PC-3 (cell line): Measurements from ENCODE around the gene SAMD4A. TPM values are rescaled to one million over a fixed set of nuclear protein-coding genes. Genes with fewer than 3 reads are reported as not detected.

ENCODE experiments used
- ATAC-seq: fragments of 200-7000 bp; cut with Tn5 transposase; 2 replicates; pipeline ENCODE4 v1.9.1; 2020; ENCODE audit warnings: mild to moderate bottlenecking, moderate library complexity
- BruUV-seq: library from RNA; stranded (reverse); fragments of 400-500 nt; replicated peaks from 2 replicates; lab custom pipeline; 2021; lab: Mats Ljungman, UMichigan
- CTCF ChIA-PET: fragments of 300-600 bp; sonication (Branson Sonifier 250); formaldehyde crosslinking; loops from one replicate; lab custom pipeline; 2022; ENCODE audit warnings: antibody characterized with exemption; lab: Charles Lee
- POLR2A ChIA-PET: fragments of 300-600 bp; sonication (Branson Sonifier 250); formaldehyde crosslinking; loops from one replicate; lab custom pipeline; 2022; ENCODE audit warnings: antibody characterized with exemption; ENCODE audit not compliant: unreplicated experiment; lab: Charles Lee
- DNase-seq: peaks from one replicate; pipeline ENCODE4 v3.0.0-alpha.2; 2015
- H2AFZ ChIP-seq: fragments of 300-600 bp; sonication (generic); 2 replicates; pipeline ENCODE4 v1.6.0; 2016; ENCODE audit warnings: antibody characterized with exemption, low read length
- H3F3A ChIP-seq: fragments of 300-600 bp; sonication (generic); one replicate; pipeline ENCODE4 v1.6.0; 2017; ENCODE audit warnings: antibody characterized with exemption, low read length, control low read depth, mild to moderate bottlenecking; ENCODE audit not compliant: unreplicated experiment
- H3K27ac ChIP-seq: fragments of 300-600 bp; sonication (generic); 2 replicates; pipeline ENCODE4 v1.5.1; 2016; ENCODE audit warnings: mild to moderate bottlenecking, low read length
- H3K27me3 ChIP-seq: fragments of 300-600 bp; sonication (generic); 2 replicates; pipeline ENCODE4 v1.6.1; 2016; ENCODE audit warnings: low read length, mixed read lengths
- H3K36me3 ChIP-seq: fragments of 300-600 bp; sonication (generic); 2 replicates; pipeline ENCODE4 v1.6.1; 2016; ENCODE audit warnings: low read depth, mixed run types, low read length, mixed read lengths
- H3K4me1 ChIP-seq: fragments of 300-600 bp; sonication (generic); 2 replicates; pipeline ENCODE4 v1.5.1; 2016; ENCODE audit warnings: low read length; ENCODE audit not compliant: insufficient read depth
- H3K4me2 ChIP-seq: fragments of 300-600 bp; sonication (generic); 2 replicates; pipeline ENCODE4 v1.6.0; 2016; ENCODE audit warnings: low read length
- H3K4me3 ChIP-seq: fragments of 300-600 bp; sonication (generic); 2 replicates; pipeline ENCODE4 v1.5.1; 2016; ENCODE audit warnings: mild to moderate bottlenecking, low read length, mixed read lengths
- H3K79me2 ChIP-seq: fragments of 300-600 bp; sonication (generic); 2 replicates; pipeline ENCODE4 v1.6.1; 2017; ENCODE audit warnings: low read length, mixed read lengths
- H3K9ac ChIP-seq: fragments of 300-600 bp; sonication (generic); 2 replicates; pipeline ENCODE4 v1.6.0; 2016; ENCODE audit warnings: mild to moderate bottlenecking, low read length
- H3K9me2 ChIP-seq: fragments of 300-600 bp; sonication (generic); replicated peaks from 2 replicates; pipeline ENCODE4 v1.6.1; 2016; ENCODE audit warnings: mixed run types, low read length, mixed read lengths
- H3K9me3 ChIP-seq: fragments of 300-600 bp; sonication (generic); 2 replicates; pipeline ENCODE4 v1.6.1; 2016; ENCODE audit warnings: low read length, mixed read lengths
- H4K20me1 ChIP-seq: fragments of 300-600 bp; sonication (generic); 2 replicates; pipeline ENCODE4 v1.6.1; 2016; ENCODE audit warnings: low read length, mixed read lengths
- EZH2 ChIP-seq: fragments of 300-600 bp; sonication (generic); IDR thresholded peaks from one replicate; pipeline ENCODE4 v1.6.1; 2017; ENCODE audit warnings: antibody characterized with exemption, mild to moderate bottlenecking, low read length; ENCODE audit not compliant: unreplicated experiment
- EZH2phosphoT487 ChIP-seq: fragments of 300-600 bp; sonication (generic); IDR thresholded peaks from 2 replicates; pipeline ENCODE4 v1.6.1; 2018; ENCODE audit warnings: mild to moderate bottlenecking, antibody characterized with exemption, low read length, borderline replicate concordance
- intact Hi-C: fragments of 100-400 bp; cut with micrococcal nuclease; formaldehyde crosslinking; loops from 2 replicates; pipeline ENCODE4 v1.9.0; 2023
- total RNA-seq: library from RNA; depleted of rRNA; stranded (reverse); fragments of >200 nt; gene quantifications from 2 replicates; pipeline ENCODE4 v1.2.3, GENCODE V29; 2014
- TF ChIP-seq, protein P1 (sequence below): fragments of 300-600 bp; sonication (generic); conservative IDR thresholded peaks from 2 replicates; pipeline ENCODE4 v1.5.1; 2017; ENCODE audit warnings: antibody characterized with exemption, low read depth, mild to moderate bottlenecking, low read length

SAMD4A gene
- total RNA-seq, 1 experiment from 2014 or later, result 42.9 TPM

DNA sequence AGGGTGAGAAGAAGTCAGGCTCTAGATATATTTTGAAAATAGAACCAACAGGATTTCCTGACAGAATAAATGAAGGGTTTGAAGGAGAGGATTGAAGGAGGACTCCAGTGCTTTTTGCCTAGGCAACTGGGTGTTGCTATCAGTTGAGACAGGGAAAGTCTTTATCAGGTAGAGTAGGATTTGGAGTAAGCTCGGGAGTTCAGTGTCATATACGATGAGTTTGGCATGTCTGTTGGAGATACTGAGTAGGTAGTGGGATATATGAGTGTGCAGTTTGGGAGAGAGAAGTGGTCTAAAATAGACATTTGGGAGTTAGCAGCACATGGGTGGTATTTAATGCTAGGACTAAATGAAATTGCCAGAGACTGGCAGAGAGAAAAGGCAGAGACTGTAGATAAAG, 141.2 kb downstream of the SAMD4A start:
- ChIA-PET CTCF (no interaction called here), POLR2A (no interaction called here)
- no peak overlapping the region for H3K4me2 ChIP-seq
- intact Hi-C loops, result no loop called here
- H3K27ac ChIP-seq, result no peak overlapping the region
- H3K9ac ChIP-seq, result no peak overlapping the region
- no peaks in the 10 kb centered on the region for H3K9me3 ChIP-seq
- H3K36me3 ChIP-seq, result no peaks in the 10 kb centered on the region
- BruUV-seq, result no TSS peak
- H3K79me2 ChIP-seq, result peaks cover 7% of the 10 kb centered on the region; the same call in 1 of the 2 replicates
- H3K9me2 ChIP-seq, result no peaks in the 10 kb centered on the region
- no peaks in the 10 kb centered on the region for H4K20me1 ChIP-seq
- no peaks in the 10 kb centered on the region for H3F3A ChIP-seq
- no peak overlapping the region for H2AFZ ChIP-seq
- DNase-seq, result no peak
- TF ChIP-seq, protein P1, sequence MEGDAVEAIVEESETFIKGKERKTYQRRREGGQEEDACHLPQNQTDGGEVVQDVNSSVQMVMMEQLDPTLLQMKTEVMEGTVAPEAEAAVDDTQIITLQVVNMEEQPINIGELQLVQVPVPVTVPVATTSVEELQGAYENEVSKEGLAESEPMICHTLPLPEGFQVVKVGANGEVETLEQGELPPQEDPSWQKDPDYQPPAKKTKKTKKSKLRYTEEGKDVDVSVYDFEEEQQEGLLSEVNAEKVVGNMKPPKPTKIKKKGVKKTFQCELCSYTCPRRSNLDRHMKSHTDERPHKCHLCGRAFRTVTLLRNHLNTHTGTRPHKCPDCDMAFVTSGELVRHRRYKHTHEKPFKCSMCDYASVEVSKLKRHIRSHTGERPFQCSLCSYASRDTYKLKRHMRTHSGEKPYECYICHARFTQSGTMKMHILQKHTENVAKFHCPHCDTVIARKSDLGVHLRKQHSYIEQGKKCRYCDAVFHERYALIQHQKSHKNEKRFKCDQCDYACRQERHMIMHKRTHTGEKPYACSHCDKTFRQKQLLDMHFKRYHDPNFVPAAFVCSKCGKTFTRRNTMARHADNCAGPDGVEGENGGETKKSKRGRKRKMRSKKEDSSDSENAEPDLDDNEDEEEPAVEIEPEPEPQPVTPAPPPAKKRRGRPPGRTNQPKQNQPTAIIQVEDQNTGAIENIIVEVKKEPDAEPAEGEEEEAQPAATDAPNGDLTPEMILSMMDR, result no peak
- no peak for TF ChIP-seq EZH2
- no peak for ATAC-seq
- H3K4me3 ChIP-seq, result no peak overlapping the region
- no peaks in the 10 kb centered on the region for H3K27me3 ChIP-seq
- peaks cover 9% of the 10 kb centered on the region for H3K4me1 ChIP-seq

- no peaks in the 10 kb centered on the region for H3K9me2 ChIP-seq
- H3K27ac ChIP-seq, result no peak overlapping the region
- H3F3A ChIP-seq, result no peaks in the 10 kb centered on the region
- H2AFZ ChIP-seq, result no peak overlapping the region
- peaks cover 9% of the 10 kb centered on the region; the same call in 1 of the 2 replicates for H3K79me2 ChIP-seq
- ChIA-PET CTCF (no interaction called here), POLR2A (no interaction called here)
- BruUV-seq, result no TSS peak
- ATAC-seq, result no peak
- intact Hi-C loops, result no loop called here
- no peaks in the 10 kb centered on the region for H3K27me3 ChIP-seq
- H3K4me1 ChIP-seq, result peaks cover 9% of the 10 kb centered on the region
- DNase-seq, result no peak
- H3K9me3 ChIP-seq, result no peaks in the 10 kb centered on the region
- no peak for TF ChIP-seq EZH2
- TF ChIP-seq EZH2phosphoT487, result no peak
- TF ChIP-seq, protein P1, result no peak
- no peaks in the 10 kb centered on the region for H3K36me3 ChIP-seq
- H3K4me2 ChIP-seq, result no peak overlapping the region
- no peak overlapping the region for H3K4me3 ChIP-seq
- H4K20me1 ChIP-seq, result no peaks in the 10 kb centered on the region
- H3K9ac ChIP-seq, result no peak overlapping the region
Observed at GRCh38 chr14:54708982-54709381, 142.1 kb downstream of the SAMD4A start.

GRCh38 chr14:54709444-54709843, 142.5 kb downstream of the SAMD4A start:
- Histone ChIP-seq H3K4me1 (peaks cover 9% of the 10 kb centered on the region), H4K20me1 (no peaks in the 10 kb centered on the region), H3K27me3 (no peaks in the 10 kb centered on the region), H3K9me2 (no peaks in the 10 kb centered on the region), H3K79me2 (peaks cover 9% of the 10 kb centered on the region), H3K4me2 (no peak overlapping the region), H3K4me3 (no peak overlapping the region), H3F3A (no peaks in the 10 kb centered on the region), H3K9ac (no peak overlapping the region), H3K9me3 (no peaks in the 10 kb centered on the region), H2AFZ (no peak overlapping the region), H3K27ac (no peak overlapping the region), H3K36me3 (no peaks in the 10 kb centered on the region)
- ChIA-PET CTCF (no interaction called here), POLR2A (no interaction called here)
- DNase-seq (no peak), ATAC-seq (no peak)
- intact Hi-C loops, result no loop called here
- TF ChIP-seq EZH2 (no peak), EZH2phosphoT487 (no peak)
- TF ChIP-seq, protein P1, result no peak
- BruUV-seq, result no TSS peak
